Measurements from ENCODE around the gene KIAA0930.

DNA sequence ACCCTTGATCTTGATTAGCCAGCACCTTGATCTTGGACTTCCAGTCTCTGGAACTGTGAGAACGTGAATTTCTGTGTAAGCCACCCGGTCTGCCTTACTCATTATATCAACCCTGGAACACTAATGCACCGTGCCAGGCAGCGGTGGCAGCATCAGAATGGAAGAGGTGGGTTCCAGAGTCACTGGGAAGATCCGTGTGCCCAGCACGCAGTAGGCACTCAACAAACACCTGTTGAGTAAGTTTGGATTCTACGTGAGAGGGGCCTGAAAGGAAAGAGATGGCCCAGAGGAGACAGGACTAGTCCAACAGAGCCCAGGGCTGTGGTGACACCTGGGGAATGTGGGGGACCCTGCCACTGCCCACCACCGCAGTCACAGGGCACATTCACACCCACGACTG is 37.4 kb upstream of the KIAA0930 start:
- TF ChIP-seq, protein P1, sequence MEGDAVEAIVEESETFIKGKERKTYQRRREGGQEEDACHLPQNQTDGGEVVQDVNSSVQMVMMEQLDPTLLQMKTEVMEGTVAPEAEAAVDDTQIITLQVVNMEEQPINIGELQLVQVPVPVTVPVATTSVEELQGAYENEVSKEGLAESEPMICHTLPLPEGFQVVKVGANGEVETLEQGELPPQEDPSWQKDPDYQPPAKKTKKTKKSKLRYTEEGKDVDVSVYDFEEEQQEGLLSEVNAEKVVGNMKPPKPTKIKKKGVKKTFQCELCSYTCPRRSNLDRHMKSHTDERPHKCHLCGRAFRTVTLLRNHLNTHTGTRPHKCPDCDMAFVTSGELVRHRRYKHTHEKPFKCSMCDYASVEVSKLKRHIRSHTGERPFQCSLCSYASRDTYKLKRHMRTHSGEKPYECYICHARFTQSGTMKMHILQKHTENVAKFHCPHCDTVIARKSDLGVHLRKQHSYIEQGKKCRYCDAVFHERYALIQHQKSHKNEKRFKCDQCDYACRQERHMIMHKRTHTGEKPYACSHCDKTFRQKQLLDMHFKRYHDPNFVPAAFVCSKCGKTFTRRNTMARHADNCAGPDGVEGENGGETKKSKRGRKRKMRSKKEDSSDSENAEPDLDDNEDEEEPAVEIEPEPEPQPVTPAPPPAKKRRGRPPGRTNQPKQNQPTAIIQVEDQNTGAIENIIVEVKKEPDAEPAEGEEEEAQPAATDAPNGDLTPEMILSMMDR (conservative IDR thresholded peaks at IDR 0.05; ENCODE audit: low read depth, low read length), result no peak
- no peak for TF ChIP-seq RAD21 (IDR thresholded peaks at IDR 0.05; ENCODE audit: low read length)
- no peak for TF ChIP-seq POLR2A (IDR thresholded peaks at IDR 0.05; ENCODE audit: low read depth, low read length)
- no peak for TF ChIP-seq RFX5 (IDR thresholded peaks at IDR 0.05; ENCODE audit: low read depth, low read length)
